WERI-Rb-1 (cell line): ENCODE results near the gene RBM18.

ENCODE experiments used
- DNase-seq: peaks from one replicate; pipeline ENCODE4 v3.0.0-alpha.2; 2020
- H3K27ac ChIP-seq: fragments of 250-450 bp; sonication (Bioruptor Pico); 2 replicates; pipeline ENCODE4 v1.5.1; 2020; ENCODE audit warnings: mild to moderate bottlenecking, moderate library complexity
- H3K27me3 ChIP-seq: fragments of 250-450 bp; sonication (Bioruptor Pico); 2 replicates; pipeline ENCODE4 v1.5.1; 2021; ENCODE audit warnings: mild to moderate bottlenecking, low read depth, moderate library complexity; ENCODE audit not compliant: insufficient read depth, severe bottlenecking
- H3K36me3 ChIP-seq: fragments of 250-450 bp; sonication (Bioruptor Pico); 2 replicates; pipeline ENCODE4 v1.5.1; 2020; ENCODE audit warnings: mild to moderate bottlenecking, moderate library complexity
- H3K4me3 ChIP-seq: 2 replicates; pipeline ENCODE4 v1.5.1; 2011; ENCODE audit warnings: low read depth, mild to moderate bottlenecking, control low read depth, low read length
- H3K9me3 ChIP-seq: fragments of 250-450 bp; sonication (Bioruptor Pico); 2 replicates; pipeline ENCODE4 v1.5.1; 2021; ENCODE audit warnings: mild to moderate bottlenecking, moderate library complexity; ENCODE audit not compliant: severe bottlenecking
- TF ChIP-seq, protein P1 (sequence below): IDR thresholded peaks from 2 replicates; pipeline ENCODE4 v1.5.1; 2011; ENCODE audit warnings: low read depth, mild to moderate bottlenecking, control low read depth, inconsistent platforms, low read length

RBM18 gene

DNA sequence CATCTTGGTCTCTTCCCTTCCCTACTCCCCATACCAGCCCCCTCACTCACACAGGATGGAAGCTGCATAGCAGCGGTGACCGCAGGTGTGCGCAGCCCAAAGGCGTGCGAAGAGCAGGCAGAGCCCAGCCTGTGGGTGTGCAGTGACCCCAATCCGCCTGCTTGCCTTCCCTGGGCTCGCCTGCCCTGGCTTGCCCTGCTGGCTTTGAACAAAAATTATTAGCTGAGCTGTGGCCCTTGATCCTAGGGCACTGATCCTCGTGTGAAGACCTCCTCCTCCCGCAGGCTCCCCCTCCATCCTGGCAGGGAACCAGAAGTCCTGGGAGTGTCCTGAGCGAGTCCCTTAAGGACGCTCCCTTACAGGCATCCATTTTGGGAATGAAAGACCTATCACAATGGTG is 73.1 kb downstream of the RBM18 start:
- peak; percentile 21 for DNase-seq
- Histone ChIP-seq H3K27me3 (no peaks in the 10 kb centered on the region), H3K27ac (no peak overlapping the region), H3K36me3 (no peaks in the 10 kb centered on the region), H3K9me3 (no peaks in the 10 kb centered on the region), H3K4me3 (no peak overlapping the region)
- TF ChIP-seq, protein P1, sequence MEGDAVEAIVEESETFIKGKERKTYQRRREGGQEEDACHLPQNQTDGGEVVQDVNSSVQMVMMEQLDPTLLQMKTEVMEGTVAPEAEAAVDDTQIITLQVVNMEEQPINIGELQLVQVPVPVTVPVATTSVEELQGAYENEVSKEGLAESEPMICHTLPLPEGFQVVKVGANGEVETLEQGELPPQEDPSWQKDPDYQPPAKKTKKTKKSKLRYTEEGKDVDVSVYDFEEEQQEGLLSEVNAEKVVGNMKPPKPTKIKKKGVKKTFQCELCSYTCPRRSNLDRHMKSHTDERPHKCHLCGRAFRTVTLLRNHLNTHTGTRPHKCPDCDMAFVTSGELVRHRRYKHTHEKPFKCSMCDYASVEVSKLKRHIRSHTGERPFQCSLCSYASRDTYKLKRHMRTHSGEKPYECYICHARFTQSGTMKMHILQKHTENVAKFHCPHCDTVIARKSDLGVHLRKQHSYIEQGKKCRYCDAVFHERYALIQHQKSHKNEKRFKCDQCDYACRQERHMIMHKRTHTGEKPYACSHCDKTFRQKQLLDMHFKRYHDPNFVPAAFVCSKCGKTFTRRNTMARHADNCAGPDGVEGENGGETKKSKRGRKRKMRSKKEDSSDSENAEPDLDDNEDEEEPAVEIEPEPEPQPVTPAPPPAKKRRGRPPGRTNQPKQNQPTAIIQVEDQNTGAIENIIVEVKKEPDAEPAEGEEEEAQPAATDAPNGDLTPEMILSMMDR: no peak

DNA sequence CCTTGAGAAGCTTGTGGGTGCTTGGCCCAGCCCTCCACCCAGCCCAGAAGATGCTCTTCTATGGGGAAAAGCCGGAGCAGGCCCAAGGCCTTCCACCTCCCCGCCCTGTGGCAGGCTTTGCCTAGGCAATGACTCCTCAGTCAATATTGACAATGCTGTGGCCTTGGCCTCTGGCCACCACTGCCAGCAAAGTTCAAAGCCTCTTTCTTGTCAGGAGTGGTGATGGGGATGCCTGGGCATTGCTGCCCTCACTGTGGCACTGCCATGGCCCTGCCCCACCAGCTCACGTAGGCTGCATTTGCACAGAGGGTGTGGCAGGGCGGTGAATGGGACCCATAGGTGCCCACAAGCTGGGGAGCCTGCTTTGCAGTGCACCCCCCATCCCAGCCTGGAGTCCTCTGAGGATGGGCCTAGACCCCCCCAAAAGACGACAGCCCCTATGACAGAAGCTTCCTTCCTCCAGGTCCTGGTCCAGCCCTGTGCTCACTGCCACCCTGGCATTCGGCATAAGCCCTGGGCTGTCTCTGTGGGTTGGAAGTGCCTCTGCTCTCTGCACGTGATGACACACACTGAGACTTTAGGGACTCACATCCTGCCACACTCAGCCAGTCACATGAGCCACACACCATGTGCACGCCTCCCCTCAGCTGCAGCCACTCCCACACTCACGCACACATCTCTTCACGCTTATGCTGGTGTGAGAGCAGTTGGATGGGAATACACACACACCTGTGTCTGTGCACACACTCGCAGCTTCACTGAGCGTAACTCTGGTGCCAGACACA is 73.9 kb downstream of the RBM18 start:
- TF ChIP-seq, protein P1: no peak
- Histone ChIP-seq H3K4me3 (no peak overlapping the region), H3K36me3 (no peaks in the 10 kb centered on the region), H3K27me3 (no peaks in the 10 kb centered on the region), H3K27ac (no peak overlapping the region), H3K9me3 (no peaks in the 10 kb centered on the region)
- DNase-seq: no peak

DNA sequence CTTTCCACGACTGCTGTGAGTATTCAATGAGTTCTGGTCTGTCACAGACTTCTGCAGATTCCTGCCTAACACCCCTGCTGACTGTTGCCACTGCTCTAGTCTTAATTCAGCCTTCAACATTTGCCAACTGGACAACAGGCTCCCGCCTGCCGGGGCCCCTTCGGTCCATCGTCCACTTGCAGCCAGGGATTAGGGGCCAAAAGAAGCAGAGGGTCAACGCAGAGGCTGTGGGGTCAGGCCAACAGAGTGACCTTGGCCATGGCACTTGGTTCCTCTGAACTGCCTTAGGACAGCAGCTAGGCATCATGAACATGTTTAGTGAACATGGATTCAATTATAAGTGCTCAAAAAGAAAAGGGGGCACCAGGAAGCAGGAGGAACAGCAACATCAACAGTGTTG is 76.3 kb downstream of the RBM18 start:
- H3K27ac ChIP-seq: no peak overlapping the region

More for the DNA sequence above, 76.3 kb downstream of the RBM18 start:
- DNase-seq: no peak
- Histone ChIP-seq H3K4me3 (no peak overlapping the region), H3K36me3 (no peaks in the 10 kb centered on the region), H3K9me3 (no peaks in the 10 kb centered on the region), H3K27me3 (no peaks in the 10 kb centered on the region)
- TF ChIP-seq, protein P1: no peak
